GM21576 (cell line): ENCODE data around the gene NAP1L1.
A peak's percentile ranks its signal among the peaks of the same experiment; 100 is the strongest.

Experiments used
- ATAC-seq: cut with Tn5 transposase; IDR thresholded peaks from one replicate; pipeline ENCODE4 v1.9.1; 2021; ENCODE audit warnings: mild to moderate bottlenecking, moderate library complexity; ENCODE audit not compliant: unreplicated experiment

NAP1L1 gene

GRCh38 chr12:76084863-76085519 is 506 bp upstream of the NAP1L1 start:
- peak; percentile 53 for ATAC-seq

DNA sequence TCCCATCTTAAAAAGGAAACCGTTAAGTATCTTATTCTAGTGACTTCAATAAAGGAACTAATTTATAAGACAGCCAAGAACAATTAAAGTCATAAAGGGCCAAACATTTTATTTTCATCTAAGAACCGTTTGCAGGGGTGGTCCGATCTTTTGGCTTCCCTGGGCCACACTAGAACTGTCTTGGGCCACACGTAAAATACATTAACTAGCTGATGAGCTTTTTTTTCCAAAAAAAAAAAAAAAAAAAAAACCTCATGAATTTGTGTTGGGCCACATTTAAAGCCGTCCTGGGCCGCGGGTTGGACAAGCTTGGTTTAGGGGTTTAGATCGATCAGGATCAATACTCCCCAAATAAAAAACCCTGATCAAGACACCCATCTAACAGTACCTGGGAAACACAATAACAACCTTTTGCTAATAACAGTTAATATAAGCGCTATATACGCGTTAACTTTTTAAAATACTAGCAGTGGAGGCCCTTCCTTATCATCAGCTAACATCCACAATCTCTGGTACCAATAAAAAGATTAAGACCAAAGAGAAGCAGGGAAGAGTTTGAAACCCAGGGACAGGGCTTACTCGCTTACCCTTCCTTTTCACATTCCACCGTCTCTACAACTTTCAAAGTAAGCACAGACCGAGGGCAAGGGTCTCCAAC is 1.1 kb downstream of the NAP1L1 start:
- ATAC-seq = no peak

DNA sequence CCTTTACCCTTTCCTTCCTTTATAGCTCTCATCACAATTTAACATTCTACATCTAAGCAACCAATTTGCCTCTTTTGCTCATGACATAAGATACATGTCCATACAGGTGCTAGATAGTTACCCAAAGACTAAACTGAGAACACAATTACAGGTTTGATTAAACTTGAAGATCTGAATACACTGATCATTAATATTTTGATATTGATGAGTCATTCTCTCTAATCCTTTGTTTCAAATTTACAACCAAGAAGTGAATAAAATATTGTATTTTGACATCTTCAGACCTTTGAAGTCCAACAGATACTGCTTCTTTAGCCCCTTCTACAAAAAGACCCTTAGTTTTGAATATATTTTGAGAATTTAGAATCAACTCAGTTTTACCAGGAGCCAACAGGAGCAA is 2.6 kb downstream of the NAP1L1 start:
- ATAC-seq = no peak

GRCh38 chr12:76080729-76081415 is 3.6 kb downstream of the NAP1L1 start:
- no peak for ATAC-seq

GRCh38 chr12:76080017-76080728 is 4.3 kb downstream of the NAP1L1 start:
- no peak for ATAC-seq

- ATAC-seq = no peak
These were observed 5.7 kb downstream of the NAP1L1 start for GRCh38 chr12:76078748-76079147.

DNA sequence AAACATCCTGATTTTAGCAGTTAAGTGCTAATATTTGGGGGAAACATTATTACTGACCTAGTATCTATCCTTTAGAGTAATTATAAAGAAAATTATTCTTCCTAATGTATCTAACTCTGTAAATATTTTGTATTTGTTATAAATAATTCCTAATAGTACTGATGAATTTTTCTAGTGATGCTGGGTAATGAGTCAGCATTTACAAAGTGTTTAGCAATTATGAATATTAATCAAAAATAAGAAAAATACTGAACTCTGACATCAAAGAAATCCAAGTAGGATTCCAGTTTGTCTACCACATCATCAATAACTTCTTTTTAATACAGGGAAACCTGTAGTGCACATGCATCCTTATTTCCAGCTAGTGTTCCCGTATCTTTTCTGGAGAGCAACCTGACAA is 9.0 kb downstream of the NAP1L1 start:
- ATAC-seq = no peak

- ATAC-seq = no peak
These were observed 9.7 kb downstream of the NAP1L1 start for GRCh38 chr12:76074701-76075336.

DNA sequence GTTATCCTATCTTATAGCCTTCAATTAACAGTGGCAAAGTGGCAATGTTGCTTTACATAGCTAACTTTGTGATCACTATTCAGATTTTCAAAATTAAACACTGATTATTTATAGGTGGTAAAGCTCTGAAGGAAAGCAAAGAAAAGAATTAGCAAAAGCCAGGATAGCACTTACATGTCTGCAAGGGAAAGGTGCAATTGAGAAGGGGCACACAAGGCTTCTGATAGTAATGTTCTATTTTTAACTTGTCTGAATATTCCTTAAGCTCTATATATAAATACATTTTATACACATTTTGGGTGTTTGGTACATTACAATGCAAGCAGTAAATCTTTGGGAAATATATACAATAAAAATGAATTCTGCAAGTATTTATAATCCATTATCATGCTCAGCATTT is 10.9 kb downstream of the NAP1L1 start:
- ATAC-seq = no peak

DNA sequence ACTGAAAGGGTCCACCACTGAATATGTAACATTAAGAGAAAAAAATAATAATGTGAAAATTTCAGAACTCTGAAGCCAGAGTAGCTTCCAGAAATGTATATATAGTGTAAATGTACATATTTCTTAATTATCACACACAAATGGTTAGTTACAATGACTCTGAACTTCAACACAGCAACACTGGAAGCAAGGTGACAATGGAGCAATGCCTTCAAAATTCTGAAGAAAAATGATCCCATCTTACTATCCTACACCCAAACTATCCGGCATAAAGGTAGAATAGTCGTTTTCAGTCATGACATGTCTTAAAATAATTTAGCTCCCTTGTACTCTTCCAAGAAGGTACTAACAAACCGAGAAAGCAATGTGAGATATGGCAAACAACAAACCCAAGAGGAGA is 11.9 kb downstream of the NAP1L1 start:
- no peak for ATAC-seq

- no peak for ATAC-seq
These were observed 15.1 kb downstream of the NAP1L1 start for GRCh38 chr12:76069339-76069738.

DNA sequence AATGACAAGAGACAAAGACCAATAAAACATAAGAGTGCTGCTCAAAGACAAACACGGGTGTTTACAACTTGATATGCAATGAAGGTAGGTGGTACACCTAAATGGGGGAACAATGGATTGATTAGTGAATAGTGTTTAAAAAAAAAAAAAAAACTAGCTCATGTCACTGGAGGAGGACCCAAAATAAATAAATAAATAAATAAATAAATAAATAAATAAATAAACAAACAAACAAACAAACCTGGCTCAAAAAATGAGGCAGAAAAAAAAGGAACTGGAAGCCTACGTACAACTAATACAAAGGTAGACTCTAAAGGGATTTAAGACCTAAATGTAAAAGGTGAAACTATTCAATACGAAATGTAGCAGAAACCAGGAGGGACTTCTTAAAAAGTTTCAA is 18.6 kb downstream of the NAP1L1 start:
- ATAC-seq = no peak

- ATAC-seq = no peak
These were observed 19.6 kb downstream of the NAP1L1 start for GRCh38 chr12:76064904-76065303.

GRCh38 chr12:76060111-76060510 is 24.4 kb downstream of the NAP1L1 start:
- no peak for ATAC-seq

DNA sequence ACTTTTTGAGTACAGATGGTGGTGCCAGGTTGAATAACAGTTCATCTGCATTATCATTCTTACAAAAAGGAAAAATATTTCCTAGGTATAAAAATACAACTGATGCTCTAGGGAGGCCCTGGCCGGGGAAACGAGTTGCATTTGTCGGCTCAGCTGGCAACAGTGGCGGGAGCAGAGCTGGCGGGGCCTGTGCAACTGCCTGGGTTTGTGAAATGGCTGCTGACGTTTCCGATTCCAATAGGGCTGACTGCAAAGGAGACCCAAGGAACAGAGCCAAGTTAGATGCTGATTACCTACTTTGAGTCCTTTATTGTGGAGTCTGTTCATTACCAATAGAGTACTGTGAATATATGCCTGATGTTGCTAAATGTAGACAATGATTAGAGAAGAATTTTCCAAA is 27.2 kb downstream of the NAP1L1 start:
- ATAC-seq = no peak

DNA sequence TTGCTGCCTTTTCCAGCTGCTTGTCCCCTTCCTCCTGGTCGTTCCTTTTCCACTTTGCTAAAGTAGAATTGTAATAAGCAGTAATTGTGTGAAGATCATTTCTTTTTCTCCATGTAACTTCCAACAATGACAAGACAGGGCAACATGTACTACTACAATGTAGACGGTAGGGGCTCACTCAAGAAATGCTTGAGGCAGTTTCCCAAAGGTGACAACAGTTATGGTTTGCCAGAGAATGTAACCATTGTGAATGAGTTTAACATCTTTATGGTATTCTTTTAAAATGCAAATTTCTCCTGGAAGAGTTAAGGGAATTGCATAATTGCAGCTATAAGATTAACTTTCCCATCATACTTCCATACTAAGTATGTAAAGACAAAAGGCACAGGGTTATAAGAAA is 29.1 kb downstream of the NAP1L1 start:
- no peak for ATAC-seq

- no peak for ATAC-seq
These were observed 34.8 kb downstream of the NAP1L1 start for GRCh38 chr12:76049575-76050251.

DNA sequence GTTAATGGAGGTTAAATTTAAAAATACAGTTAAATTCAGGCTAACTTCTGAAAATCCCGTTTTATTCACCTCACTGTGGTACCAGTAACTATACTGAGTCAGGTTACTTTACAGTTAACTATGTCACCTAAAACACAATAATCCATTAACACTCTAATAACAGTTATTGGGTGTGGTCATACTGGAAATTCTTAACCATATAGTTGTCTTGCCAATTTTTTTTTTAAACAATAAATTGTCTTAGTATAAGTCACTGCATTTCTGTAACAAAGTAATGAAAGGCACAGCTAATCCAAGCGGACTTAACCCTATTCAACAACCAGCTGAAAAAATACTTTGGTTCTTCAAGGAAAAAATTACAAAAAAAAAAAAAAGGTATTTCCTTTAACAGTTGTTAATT is 36.7 kb downstream of the NAP1L1 start:
- ATAC-seq = no peak

GRCh38 chr12:76047060-76047459 is 37.4 kb downstream of the NAP1L1 start:
- no peak for ATAC-seq

DNA sequence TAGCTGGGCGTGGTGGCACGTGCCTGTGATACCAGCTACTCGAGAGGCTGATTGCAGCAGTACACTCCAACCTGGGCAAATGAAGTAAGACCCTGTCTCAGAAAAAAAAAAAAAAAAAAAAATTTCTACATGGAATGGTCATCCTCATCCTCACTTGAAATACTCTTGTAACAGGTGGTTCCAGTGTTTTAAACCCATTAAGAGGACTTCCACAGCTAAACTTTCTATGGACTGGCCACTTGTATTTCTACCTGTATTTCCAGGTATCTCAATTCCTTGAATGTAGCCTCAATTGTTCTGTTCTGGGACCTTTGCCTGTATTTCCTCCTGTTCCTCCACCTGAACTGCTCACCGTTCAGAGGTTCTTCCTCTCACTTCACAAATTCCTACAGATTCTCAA is 41.1 kb downstream of the NAP1L1 start:
- ATAC-seq = no peak

DNA sequence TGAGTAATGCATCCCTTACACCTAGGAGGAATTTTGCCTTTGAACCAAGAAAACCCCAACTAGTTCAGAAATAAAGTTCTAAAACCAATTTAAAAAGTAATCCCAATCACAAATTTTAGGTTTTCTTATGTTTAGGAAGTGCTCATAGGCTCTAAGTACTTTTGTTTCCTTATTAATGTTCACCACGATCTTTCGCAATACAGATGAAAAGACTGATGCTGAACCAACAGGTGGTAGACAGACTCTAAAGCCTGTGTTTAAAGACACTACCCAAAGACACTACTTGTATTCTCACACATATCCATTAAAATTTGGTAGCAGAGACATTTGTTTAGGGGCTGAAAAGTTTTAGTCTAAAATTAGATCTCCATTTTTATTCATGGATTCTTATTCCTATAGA is 42.3 kb downstream of the NAP1L1 start:
- ATAC-seq = no peak
